ENCODE results near the gene TMEM209.

The TMEM209 gene

GRCh38 chr7:130118294-130118693 lies 86.9 kb downstream of the TMEM209 start:
- no peak for DNase-seq

GRCh38 chr7:130114776-130115175 lies 90.4 kb downstream of the TMEM209 start:
- DNase-seq, result no peak
